Activated CD8-positive, alpha-beta memory T cell treated with anti-CD3 and anti-CD28 coated beads, Interleukin-2, amount 10 ng/mL, durations not matched to agents 7 days and 5 days (primary cell): ENCODE measurements around the gene SMPDL3A. TPM values are rescaled to one million over a fixed set of nuclear protein-coding genes. Genes with fewer than 3 reads are reported as not detected.

ENCODE experiments used
- ATAC-seq: fragments of 150-1000 bp; cut with Tn5 transposase; one replicate; pipeline ENCODE4 v1.10.0; 2021; ENCODE audit warnings: moderate library complexity
- CTCF ChIA-PET: fragments of 350-600 bp; sonication (Branson Sonifier 250); formaldehyde crosslinking; loops from one replicate; lab custom pipeline; 2021; ENCODE audit warnings: antibody characterized with exemption; lab: Charles Lee
- DNase-seq: peaks from one replicate; pipeline ENCODE4 v3.0.0-alpha.2; 2020
- H3K27ac Mint-ChIP-seq: one replicate; pipeline ENCODE4 v1.8.0; 2021; ENCODE audit warnings: mild to moderate bottlenecking, mixed read lengths
- H3K27me3 Mint-ChIP-seq: one replicate; pipeline ENCODE4 v1.8.0; 2021; ENCODE audit warnings: mixed read lengths
- H3K36me3 Mint-ChIP-seq: one replicate; pipeline ENCODE4 v1.8.0; 2021; ENCODE audit warnings: mild to moderate bottlenecking, mixed read lengths
- H3K4me1 Mint-ChIP-seq: one replicate; pipeline ENCODE4 v1.8.0; 2021; ENCODE audit warnings: mixed read lengths
- H3K4me3 Mint-ChIP-seq: one replicate; pipeline ENCODE4 v1.8.0; 2021; ENCODE audit warnings: mild to moderate bottlenecking, moderate library complexity, mixed read lengths
- H3K9me3 Mint-ChIP-seq: one replicate; pipeline ENCODE4 v1.8.0; 2022; ENCODE audit warnings: low read depth, mixed read lengths
- total RNA-seq, 2 experiments: library from RNA; stranded (reverse); gene quantifications; one replicate each; pipeline ENCODE4 v1.2.3, GENCODE V29; 2021

The SMPDL3A gene
- total RNA-seq, 2 experiments from 2014 or later = 0.52 TPM; not detected in 1

- H3K9me3 Mint-ChIP-seq = no peaks in the 10 kb centered on the region
- CTCF ChIA-PET = interaction anchor here (0.8 kb wide), 1 partner anchor 85 kb away, joined by 3 read pairs; no protein-coding TSS in a partner anchor
Measured at GRCh38 chr6:122754191-122754731, 34.8 kb upstream of the SMPDL3A start.

GRCh38 chr6:122755901-122756300, 33.2 kb upstream of the SMPDL3A start:
- Mint-ChIP-seq H3K4me1 (peaks cover 18% of the 10 kb centered on the region), H3K36me3 (no peaks in the 10 kb centered on the region), H3K27ac (no peak overlapping the region), H3K27me3 (no peaks in the 10 kb centered on the region), H3K9me3 (no peaks in the 10 kb centered on the region), H3K4me3 (no peak overlapping the region)
- ATAC-seq (no peak), DNase-seq (no peak)
- CTCF ChIA-PET = no interaction called here

More at GRCh38 chr6:122754191-122754731, 34.8 kb upstream of the SMPDL3A start:
- no peak overlapping the region for H3K4me3 Mint-ChIP-seq
- DNase-seq = no peak
- no peaks in the 10 kb centered on the region for H3K36me3 Mint-ChIP-seq
- ATAC-seq = no peak
- H3K27me3 Mint-ChIP-seq = no peaks in the 10 kb centered on the region
- peaks cover 16% of the 10 kb centered on the region for H3K4me1 Mint-ChIP-seq
- no peak overlapping the region for H3K27ac Mint-ChIP-seq

GRCh38 chr6:122758927-122759334, 30.1 kb upstream of the SMPDL3A start:
- Mint-ChIP-seq H3K36me3 (no peaks in the 10 kb centered on the region), H3K27ac (no peak overlapping the region), H3K27me3 (peaks cover under 1% of the 10 kb centered on the region), H3K4me1 (peaks cover 6% of the 10 kb centered on the region), H3K9me3 (no peaks in the 10 kb centered on the region), H3K4me3 (no peak overlapping the region)
- ATAC-seq = no peak
- CTCF ChIA-PET = no interaction called here
- DNase-seq = no peak

- Mint-ChIP-seq H3K36me3 (no peaks in the 10 kb centered on the region), H3K27ac (no peak overlapping the region), H3K4me1 (peaks cover 6% of the 10 kb centered on the region), H3K9me3 (no peaks in the 10 kb centered on the region), H3K4me3 (no peak overlapping the region), H3K27me3 (peaks cover 3% of the 10 kb centered on the region)
- CTCF ChIA-PET = no interaction called here
- ATAC-seq = no peak
- DNase-seq = no peak
Measured at GRCh38 chr6:122760330-122760729, 28.7 kb upstream of the SMPDL3A start.

GRCh38 chr6:122766256-122766655, 22.8 kb upstream of the SMPDL3A start:
- CTCF ChIA-PET = no interaction called here
- Mint-ChIP-seq H3K9me3 (no peaks in the 10 kb centered on the region), H3K4me1 (no peaks in the 10 kb centered on the region)

GRCh38 chr6:122770835-122771601, 18.0 kb upstream of the SMPDL3A start:
- ATAC-seq = no peak
- no peaks in the 10 kb centered on the region for H3K4me1 Mint-ChIP-seq
- CTCF ChIA-PET = interaction anchor here (0.7 to 1.2 kb wide), 2 partner anchors 14 to 15 kb away, joined by 3 read pairs; no protein-coding TSS in a partner anchor

More at GRCh38 chr6:122766256-122766655, 22.8 kb upstream of the SMPDL3A start:
- no peak overlapping the region for H3K4me3 Mint-ChIP-seq
- H3K27me3 Mint-ChIP-seq = peaks cover 20% of the 10 kb centered on the region
- H3K27ac Mint-ChIP-seq = no peak overlapping the region
- no peaks in the 10 kb centered on the region for H3K36me3 Mint-ChIP-seq
- no peak for DNase-seq
- no peak for ATAC-seq

GRCh38 chr6:122772724-122773415, 16.2 kb upstream of the SMPDL3A start:
- Mint-ChIP-seq H3K27ac (no peak overlapping the region), H3K36me3 (no peaks in the 10 kb centered on the region), H3K9me3 (no peaks in the 10 kb centered on the region), H3K4me3 (no peak overlapping the region), H3K4me1 (no peaks in the 10 kb centered on the region), H3K27me3 (peaks cover 30% of the 10 kb centered on the region)
- CTCF ChIA-PET = no interaction called here
- ATAC-seq (no peak), DNase-seq (no peak)

More at GRCh38 chr6:122770835-122771601, 18.0 kb upstream of the SMPDL3A start:
- Mint-ChIP-seq H3K27me3 (peaks cover 30% of the 10 kb centered on the region), H3K9me3 (no peaks in the 10 kb centered on the region), H3K4me3 (no peak overlapping the region), H3K27ac (no peak overlapping the region), H3K36me3 (no peaks in the 10 kb centered on the region)
- DNase-seq = no peak

- H3K4me3 Mint-ChIP-seq = no peak overlapping the region
- no peak for ATAC-seq
- no peaks in the 10 kb centered on the region for H3K4me1 Mint-ChIP-seq
- no peak for DNase-seq
- H3K36me3 Mint-ChIP-seq = no peaks in the 10 kb centered on the region
- no peaks in the 10 kb centered on the region for H3K9me3 Mint-ChIP-seq
- CTCF ChIA-PET = no interaction called here
- peaks cover 45% of the 10 kb centered on the region for H3K27me3 Mint-ChIP-seq
- H3K27ac Mint-ChIP-seq = no peak overlapping the region
Measured at GRCh38 chr6:122775975-122776374, 13.1 kb upstream of the SMPDL3A start.

GRCh38 chr6:122778302-122778701, 10.8 kb upstream of the SMPDL3A start:
- Mint-ChIP-seq H3K4me3 (no peak overlapping the region), H3K36me3 (no peaks in the 10 kb centered on the region), H3K27me3 (peaks cover 38% of the 10 kb centered on the region), H3K9me3 (no peaks in the 10 kb centered on the region), H3K27ac (no peak overlapping the region), H3K4me1 (no peaks in the 10 kb centered on the region)
- CTCF ChIA-PET = no interaction called here
- DNase-seq (no peak), ATAC-seq (no peak)

- H3K4me1 Mint-ChIP-seq = no peaks in the 10 kb centered on the region
- no peaks in the 10 kb centered on the region for H3K9me3 Mint-ChIP-seq
- CTCF ChIA-PET = no interaction called here
- ATAC-seq (no peak), DNase-seq (no peak)
- H3K4me3 Mint-ChIP-seq = no peak overlapping the region
- H3K27ac Mint-ChIP-seq = no peak overlapping the region
- peaks cover 38% of the 10 kb centered on the region for H3K27me3 Mint-ChIP-seq
- H3K36me3 Mint-ChIP-seq = no peaks in the 10 kb centered on the region
Measured at GRCh38 chr6:122778985-122779661, 9.9 kb upstream of the SMPDL3A start.

- ATAC-seq = no peak
- Mint-ChIP-seq H3K4me1 (no peaks in the 10 kb centered on the region), H3K27me3 (peaks cover 35% of the 10 kb centered on the region), H3K27ac (no peak within 1 kb of the TSS), H3K9me3 (no peaks in the 10 kb centered on the region), H3K4me3 (no peak within 1 kb of the TSS), H3K36me3 (no peaks in the 10 kb centered on the region)
- CTCF ChIA-PET = no interaction called here
- no peak for DNase-seq
Measured at GRCh38 chr6:122779667-122780066, 9.4 kb upstream of the SMPDL3A start, which contains the start of gene FABP7. FABP7 (plus strand) TSS chr6:122779716; CDS start chr6:122779795, 79 bp downstream.

- peaks cover 35% of the 10 kb centered on the region for H3K27me3 Mint-ChIP-seq
- H3K9me3 Mint-ChIP-seq = no peaks in the 10 kb centered on the region
- CTCF ChIA-PET = no interaction called here
- H3K4me1 Mint-ChIP-seq = no peaks in the 10 kb centered on the region
- DNase-seq (no peak), ATAC-seq (no peak)
- no peak overlapping the region for H3K4me3 Mint-ChIP-seq
- no peaks in the 10 kb centered on the region for H3K36me3 Mint-ChIP-seq
- no peak overlapping the region for H3K27ac Mint-ChIP-seq
Measured at GRCh38 chr6:122780114-122780513, 8.9 kb upstream of the SMPDL3A start.

- DNase-seq (no peak), ATAC-seq (no peak)
- Mint-ChIP-seq H3K4me3 (no peak overlapping the region), H3K27me3 (peaks cover 37% of the 10 kb centered on the region), H3K36me3 (no peaks in the 10 kb centered on the region), H3K9me3 (no peaks in the 10 kb centered on the region), H3K27ac (no peak overlapping the region), H3K4me1 (no peaks in the 10 kb centered on the region)
- CTCF ChIA-PET = no interaction called here
Measured at GRCh38 chr6:122781716-122782115, 7.3 kb upstream of the SMPDL3A start.
